Kidney tubule cell (primary cell): Measurements from ENCODE around the gene ALDH7A1.

Experiments used
- DNase-seq: peaks from one replicate; pipeline ENCODE4 v3.0.0-alpha.2; 2018; ENCODE audit warnings: low spot score

Gene ALDH7A1

DNA sequence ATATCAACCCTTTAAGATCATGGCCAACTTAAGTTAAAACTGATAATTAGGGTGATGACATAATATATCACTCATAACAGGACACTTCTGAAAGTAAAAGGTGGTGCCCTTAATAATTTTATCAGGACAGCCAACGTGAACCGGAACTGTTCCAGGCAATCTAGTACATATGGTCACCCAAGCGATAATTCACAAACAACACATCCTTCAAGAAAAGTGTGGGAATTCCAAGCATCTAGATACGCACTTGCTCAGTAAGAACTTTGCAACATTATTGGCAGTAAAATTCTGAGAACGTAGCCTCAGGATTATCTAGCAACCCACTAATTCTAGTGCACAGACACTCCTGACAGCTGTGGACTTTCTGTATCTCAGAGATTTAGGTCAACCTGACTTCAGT is 85.7 kb downstream of the ALDH7A1 start:
- peak; percentile 29 for DNase-seq

DNA sequence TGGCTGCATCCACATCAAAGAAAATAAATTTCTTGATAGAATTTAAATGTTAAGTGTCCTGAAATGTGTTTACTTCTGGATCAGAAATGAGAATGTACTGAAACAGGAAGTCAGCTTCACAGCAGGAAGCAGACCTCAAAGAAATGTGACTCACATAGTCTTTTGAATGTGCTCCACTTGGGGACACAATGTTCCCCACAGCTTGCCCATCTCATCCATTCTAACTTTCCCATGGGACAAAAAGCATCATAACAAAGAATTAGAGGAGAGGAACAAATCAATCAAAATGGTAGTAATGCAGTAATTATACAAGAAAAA is 86.1 kb downstream of the ALDH7A1 start:
- DNase-seq: peak; percentile 38

DNA sequence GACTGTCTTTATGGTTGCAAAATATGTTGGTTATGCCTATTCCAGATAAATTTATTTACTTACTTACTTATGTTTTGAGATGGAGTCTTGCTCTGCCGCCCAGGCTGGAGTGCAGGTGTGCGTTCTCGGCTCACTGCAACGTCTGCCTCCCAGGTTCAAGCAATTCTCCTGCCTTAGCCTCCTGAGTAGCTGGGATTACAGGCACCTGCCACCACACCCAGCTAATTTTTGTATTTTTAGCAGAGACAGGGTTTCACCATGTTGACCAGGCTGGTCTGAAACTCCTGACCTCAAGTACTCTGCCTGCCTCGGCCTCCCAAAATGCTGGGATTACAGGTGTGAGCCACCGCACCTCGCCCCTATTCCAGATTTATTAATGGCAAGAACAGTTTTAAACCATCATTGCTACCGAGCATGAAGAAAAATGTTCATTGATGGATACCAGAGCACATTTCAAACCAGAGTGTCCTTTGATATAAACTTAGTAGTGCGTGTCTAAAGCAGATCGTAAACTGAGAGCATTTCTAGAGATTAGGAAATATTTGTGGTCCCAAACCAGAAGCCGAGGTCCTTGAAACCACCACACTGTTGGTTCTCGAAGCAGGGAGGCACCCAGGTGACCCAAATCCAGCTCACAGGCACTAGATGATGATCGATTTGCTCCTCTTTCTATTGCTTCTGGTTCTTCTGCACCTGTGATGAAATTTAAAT is 86.6 kb downstream of the ALDH7A1 start:
- DNase-seq: no peak

DNA sequence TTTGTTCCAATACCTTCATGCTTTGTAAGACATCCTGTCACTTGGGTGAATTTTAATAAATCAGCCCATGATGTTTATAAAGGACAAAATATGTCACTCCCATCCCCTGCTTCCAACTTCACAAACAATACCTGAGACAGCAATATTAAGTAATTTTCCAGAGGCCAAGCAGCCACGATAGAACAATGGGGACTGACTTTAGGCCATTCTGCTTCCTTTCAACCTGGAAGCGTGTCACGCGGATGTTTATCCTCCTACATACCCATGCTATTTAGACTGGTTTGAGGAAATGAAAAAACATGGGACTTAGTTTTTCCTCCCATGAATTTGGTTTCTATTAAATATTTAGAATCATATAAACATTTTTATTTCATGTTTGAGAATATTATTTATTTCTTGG is 88.9 kb downstream of the ALDH7A1 start:
- DNase-seq: no peak

DNA sequence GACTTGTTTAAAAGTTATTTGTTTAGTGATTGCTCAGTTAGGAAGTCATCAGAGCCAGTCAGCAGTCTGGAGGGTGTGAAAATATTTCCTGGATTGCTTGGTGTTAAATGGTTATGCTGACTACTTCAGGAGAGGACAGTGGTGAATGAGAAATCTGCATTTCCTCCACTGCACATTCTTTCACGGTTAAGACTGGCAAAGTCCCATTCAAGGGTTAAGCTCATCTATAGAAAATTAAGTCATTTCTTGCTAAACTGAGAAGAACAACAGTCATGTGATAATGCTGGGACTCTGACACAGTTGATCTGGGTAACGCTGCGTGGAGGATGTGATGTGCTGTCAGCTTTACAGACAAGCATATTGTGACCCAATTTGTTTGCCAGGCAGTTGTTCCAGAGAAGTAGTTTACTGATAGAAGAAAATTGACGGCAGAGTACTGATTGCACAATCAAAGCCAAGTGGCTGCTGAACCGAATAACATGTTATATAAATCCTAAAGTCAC is 91.4 kb downstream of the ALDH7A1 start:
- peak; percentile 87 for DNase-seq

DNA sequence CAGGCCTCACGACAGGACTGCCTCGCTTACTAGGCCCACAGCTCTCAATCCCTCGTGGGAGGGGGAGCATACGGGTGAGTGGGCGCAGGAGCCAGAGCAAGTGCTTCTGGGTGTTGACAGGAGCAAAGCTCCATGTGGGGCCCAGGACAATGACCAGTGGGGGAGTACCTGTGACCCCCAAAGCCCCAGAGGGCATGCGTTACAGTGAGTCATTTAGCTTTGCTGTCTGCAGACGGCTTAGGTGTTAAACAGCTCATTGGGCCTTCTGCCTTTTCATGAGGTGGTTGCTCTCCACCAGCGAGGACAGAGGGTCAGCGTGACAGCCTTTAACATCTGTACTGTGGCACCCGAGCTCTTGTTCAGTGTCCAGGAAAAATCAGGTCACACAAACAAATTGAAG is 93.6 kb downstream of the ALDH7A1 start:
- DNase-seq: no peak

DNA sequence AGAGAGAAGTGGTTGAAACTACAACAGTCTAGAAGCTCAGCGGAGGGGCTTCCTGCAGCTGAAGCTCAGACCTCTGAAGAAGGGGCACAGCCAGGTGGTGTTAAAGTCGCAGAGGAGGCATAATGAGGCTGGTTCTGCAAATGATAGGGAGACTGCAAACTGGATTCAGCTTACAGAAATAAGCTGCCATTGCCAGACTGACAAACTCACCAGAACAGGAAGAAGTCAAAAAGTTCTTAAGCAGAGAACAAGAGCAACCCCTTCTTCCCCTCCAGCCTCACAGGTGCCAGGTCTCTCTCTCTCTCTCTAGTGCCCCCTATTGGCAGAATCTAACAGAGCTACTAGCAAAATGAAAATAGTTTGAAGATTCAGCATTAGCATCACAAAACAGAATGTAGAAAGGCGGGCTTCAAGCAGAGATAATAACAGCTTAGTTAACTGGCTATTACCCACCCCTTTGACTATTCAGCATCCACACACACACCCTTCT is 95.1 kb downstream of the ALDH7A1 start:
- DNase-seq: peak; percentile 44

DNA sequence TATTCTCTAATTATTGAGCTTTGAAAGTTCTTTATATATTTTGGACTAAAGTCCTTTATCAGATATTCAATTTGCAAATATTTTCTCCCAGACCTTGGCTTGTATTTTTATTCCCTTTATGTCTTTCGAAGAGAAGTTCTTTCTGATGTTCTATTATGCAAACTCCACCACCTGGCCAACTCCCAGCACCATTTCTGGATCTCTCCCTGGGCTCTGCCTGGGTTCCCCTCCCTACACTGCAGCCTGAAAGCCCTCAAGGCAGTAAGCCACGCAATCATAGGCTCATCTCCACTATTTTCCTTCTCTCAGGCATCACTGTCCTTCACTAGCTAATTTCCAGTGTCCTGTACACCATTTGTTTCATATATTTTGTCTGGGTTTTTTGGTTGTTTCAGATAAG is 95.7 kb downstream of the ALDH7A1 start:
- DNase-seq: no peak

DNA sequence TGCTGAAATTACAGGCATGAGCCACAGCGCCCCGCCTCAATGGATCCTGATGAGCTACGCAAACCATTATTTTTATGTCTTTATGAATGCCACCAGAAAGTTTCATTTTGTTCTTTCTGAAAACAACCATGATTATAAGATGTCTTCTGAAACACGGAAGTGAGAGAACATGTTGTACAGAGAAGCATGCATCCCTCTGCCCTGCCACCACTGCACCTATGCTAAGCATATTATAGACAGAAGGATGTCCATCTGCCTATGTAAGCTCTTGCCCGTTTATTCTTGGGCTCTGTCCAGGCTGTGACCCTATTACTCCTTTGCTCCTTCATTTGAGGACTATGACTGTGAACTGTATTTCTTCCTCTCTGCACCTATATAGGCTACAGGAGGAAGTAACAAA is 97.5 kb downstream of the ALDH7A1 start:
- DNase-seq: no peak

DNA sequence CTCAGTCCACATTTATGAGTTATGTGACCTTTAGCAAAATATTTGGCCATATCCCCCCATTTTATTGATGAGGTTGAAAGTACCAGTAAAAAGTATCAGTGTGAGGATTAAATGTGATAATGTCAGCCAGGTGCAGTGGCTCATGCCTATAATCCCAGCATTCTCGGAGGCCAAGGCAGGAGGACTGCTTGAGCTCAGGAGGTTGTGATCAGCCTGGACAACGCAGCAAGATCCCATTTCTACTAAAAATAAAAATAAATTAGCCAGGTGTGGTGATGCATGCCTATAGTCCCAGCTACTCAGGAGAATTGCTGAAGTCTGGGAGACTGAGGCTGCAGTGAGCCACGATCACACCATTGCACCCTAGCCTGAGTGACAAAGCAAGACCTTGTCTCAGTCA is 100.6 kb downstream of the ALDH7A1 start:
- no peak for DNase-seq

DNA sequence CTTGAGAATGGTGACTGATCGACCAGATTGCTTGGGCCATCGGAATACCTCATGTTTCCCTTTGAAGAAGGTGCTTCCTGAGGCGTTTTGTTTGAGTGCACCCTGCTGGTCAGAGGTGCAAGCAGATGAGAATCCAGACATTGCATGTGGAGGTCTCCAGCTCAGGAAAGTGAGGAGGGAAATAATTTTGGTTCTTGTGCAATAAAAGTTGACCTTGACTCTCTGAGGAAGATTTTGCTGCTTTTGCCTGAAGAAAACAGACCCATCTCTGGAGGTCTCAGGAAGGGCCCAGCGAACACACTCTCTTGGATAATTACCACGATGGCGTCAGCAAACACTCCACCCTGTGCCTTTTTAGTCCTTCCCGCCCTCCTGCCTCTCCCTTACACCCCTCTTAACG is 102.1 kb downstream of the ALDH7A1 start:
- DNase-seq: peak; percentile 48

DNA sequence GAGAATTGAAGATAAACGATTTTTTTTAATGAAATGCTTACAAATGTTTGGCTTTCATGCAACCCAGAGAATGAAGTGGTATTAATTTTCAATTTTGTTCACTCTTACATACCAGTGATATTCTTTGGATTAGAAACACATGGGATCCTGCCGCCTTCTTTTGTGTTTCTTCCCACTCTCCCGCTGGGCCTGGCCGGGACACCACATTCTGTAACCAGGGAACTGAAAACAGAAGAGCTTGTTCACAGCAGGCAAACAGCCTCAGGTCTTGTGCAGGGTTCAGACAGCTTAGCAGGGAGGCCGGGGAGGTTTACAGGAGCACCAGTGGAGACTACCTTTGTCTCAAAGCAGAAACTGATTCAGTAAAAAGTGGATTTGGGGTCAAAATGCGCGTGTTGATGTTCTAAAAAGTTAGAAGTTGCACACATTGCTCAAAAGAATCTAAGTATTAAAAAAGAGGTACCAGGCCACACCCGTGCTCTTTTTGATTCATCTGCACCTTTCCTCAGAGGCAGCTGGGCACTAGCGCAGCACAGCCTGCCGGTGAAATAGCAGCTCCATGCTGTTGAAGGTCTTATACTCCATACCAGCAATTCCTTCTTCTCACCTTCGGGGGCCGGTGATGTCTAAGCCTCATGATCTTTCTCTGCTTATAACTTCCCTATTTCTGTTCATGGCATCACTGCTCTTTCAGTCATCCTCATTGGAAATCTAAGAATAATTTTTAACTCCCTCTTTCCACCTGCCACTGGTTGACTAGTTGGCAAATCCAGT is 104.7 kb downstream of the ALDH7A1 start:
- DNase-seq: no peak

DNA sequence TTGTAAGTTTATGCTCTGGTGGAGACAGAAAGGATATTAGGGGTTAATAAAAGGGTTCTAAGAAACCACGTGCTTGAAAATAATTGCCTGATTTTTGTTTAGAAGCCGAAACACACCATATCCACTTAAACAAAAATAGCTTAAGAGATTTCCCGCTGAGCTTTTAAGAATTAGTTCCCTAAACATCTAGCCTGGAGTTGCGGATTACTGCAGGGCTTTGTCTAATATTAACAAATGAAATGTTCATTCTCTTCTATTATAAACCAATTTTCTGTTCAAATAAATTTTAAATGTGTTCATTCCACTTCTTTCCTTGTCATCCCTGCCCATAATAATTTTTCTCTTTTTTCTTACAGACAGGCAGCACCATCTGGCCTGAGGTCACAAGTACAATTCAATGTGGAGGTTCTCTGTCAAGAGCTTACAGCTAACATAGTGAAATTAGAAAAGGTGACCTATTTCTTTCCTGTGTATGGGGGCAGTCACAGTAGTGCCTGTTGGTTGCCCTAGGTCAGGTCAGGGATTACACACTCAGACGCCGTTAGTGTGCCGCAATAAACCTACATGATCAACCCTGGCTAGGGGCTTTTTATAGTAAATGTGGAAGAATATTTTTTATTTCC is 106.5 kb downstream of the ALDH7A1 start:
- DNase-seq: no peak

DNA sequence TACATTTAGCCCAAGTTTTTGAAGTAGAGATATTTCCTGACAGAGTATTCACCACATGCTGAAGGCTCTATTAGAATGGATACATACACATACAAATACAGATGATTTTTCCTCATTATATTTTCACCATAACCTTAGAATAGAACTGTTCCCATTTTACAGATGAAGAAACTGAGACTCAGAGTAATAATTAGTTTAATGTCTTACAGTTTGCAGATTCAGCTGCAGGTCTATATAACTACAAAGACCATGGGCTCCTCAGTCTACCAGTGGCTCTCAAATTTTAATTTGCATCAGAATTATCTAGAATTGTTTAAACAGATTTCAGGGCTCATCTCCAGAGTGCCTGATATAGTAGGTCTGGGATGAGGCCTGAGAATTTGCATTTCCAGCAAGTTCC is 107.4 kb downstream of the ALDH7A1 start:
- no peak for DNase-seq

DNA sequence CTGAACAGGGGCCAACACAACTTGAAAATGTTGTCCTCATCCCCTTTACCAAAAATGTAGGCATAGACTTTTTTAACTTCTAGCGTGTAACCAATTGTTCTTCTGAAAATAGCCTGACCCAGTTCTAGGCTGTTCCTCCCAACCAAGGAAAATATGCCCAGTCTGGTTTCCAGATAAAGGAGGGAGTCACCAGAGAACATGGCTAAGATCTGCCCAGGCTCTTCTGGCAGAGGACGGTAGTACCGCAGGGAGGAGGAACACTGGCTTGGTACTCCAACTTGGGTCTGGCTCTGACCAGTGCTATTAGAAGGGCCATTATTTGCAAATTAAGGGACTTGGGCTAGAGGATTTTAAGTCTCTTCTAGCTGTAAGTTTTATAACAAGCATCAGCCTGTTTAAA is 108.7 kb downstream of the ALDH7A1 start:
- no peak for DNase-seq

DNA sequence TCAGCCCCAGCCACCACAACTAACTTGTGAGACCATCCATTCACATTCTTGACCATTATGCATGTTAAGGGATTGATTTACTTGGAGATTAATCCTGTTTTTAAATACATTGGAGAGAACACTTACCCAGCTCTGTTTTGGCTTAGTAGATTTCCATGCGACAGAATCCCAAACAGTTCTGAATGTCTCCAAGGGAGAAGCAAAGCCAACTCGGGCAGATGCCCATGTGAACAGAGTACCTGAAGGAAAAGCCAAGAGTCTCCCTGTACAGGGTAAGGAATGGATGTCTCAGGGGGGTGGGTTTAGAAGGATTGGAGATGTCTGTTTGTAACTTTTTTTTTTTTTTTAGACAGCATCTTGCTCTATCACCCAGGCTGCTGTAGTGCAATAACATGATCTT is 110.8 kb downstream of the ALDH7A1 start:
- no peak for DNase-seq

DNA sequence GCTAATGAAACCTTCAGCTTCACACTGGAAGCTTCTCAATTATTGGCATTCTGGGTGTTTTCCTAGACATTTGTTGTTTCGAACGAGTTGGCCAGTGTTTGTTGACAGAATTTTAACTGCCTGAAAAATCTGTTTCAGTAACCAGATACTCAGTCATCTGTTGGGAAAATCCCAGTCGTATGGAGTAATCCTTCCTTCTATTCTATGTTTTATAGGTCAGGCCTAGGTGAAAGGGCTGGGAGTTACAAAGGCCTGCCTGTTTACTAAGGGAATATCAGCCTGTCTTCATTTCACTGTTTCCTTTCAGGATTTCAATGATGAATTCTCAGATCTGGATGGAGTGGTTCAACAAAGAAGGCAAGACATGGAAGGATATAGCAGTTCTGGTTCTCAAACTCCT is 111.9 kb downstream of the ALDH7A1 start:
- no peak for DNase-seq

DNA sequence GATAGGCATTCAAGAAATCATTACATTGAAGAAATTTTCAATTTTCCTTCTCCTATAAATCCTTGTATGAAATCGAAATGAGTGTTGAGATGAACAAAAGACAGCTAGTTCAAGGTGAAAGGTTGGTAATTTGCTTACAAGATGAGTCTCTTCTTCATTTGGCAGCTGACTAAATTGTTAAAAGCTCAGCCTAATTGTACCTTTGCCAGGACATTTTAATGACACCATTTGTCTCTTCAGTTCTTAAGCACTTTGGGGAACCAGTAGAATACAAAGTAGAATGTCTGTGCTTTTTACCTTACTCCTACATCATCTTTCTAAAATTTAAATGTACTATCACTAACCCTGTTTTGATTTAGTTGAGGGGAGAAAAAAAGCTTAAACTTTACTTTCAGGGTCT is 112.4 kb downstream of the ALDH7A1 start:
- DNase-seq: no peak

DNA sequence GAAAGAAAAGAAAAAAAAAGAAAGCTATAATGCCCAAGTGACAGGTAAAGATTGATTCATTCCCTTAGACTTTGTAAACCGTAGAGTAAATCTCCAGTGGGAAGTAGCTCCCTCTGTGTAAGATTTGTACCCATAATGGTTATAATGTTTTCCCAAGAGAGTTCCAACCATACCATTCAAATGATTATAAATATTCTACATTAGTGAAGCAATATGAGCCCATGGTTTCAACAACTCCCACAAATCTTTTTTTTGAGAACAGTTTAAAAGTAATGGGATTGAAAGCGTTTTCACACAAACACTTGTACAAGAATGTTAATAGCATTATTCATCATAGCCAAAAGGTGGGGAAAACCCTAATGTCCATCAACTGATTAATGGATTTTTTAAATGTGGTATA is 113.8 kb downstream of the ALDH7A1 start:
- no peak for DNase-seq
